Prostate gland (tissue), 1 donor: ENCODE measurements around the gene SMARCD1.

Source experiments
- POLR2A ChIP-seq: fragments of 450-650 bp; IDR thresholded peaks from one replicate; pipeline ENCODE4 v1.6.1; 2016; ENCODE audit warnings: antibody characterized with exemption, mild to moderate bottlenecking
- POLR2AphosphoS5 ChIP-seq: sonication (generic); formaldehyde crosslinking; IDR thresholded peaks from one replicate; pipeline ENCODE4 v1.6.1; 2017; ENCODE audit warnings: antibody characterized with exemption

DNA sequence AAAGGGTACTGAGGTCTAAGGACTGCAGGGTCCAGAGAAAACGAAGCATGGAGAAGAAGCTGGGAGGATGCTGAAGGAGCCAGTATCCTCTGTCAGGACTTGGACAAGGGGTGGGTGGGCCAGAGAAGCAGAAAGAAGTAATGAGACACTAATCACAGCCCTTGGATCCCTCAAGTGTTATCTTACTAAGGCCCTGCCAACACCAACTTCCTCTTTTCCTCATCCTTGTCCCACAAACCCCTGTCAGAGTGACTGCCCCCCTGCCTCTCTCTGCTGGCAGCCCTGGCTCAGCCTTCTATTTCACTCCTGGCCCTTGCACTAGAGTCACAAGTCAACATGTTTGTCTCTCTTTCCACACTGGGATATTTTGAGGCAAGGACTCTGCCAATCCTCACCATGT is 31.6 kb upstream of the SMARCD1 start:
- no peak for TF ChIP-seq POLR2AphosphoS5
- TF ChIP-seq POLR2A, result no peak
